ENCODE measurements around the gene FUT7. TPM values are rescaled to one million over a fixed set of nuclear protein-coding genes. Genes with fewer than 3 reads are reported as not detected.

The FUT7 gene
- total and polyA plus RNA-seq, 9 of the 15 experiments (the other 6 are each of a cell fraction or from before 2014, with no cell fraction given), result not detected

GRCh38 chr9:137037035-137037434, 5.1 kb upstream of the FUT7 start (continued):
- TF ChIP-seq CHD7 (IDR thresholded peaks at IDR 0.05; ENCODE audit: low read depth, low read length) (no peak), EGR1 (conservative IDR thresholded peaks at IDR 0.05) (peak; percentile 77), TCF7 (IDR thresholded peaks at IDR 0.05; ENCODE audit: borderline replicate concordance) (no peak), ZNF395 (CRISPR knock-in tag; IDR thresholded peaks at IDR 0.05) (no peak), SNRNP70 (optimal IDR thresholded peaks at IDR 0.05; ENCODE audit: low read depth, low read length) (no peak), HNRNPH1 (optimal IDR thresholded peaks at IDR 0.05; ENCODE audit: low read depth, low read length) (no peak), EHMT2 (IDR thresholded peaks at IDR 0.05) (no peak), CBFA2T3 (IDR thresholded peaks at IDR 0.05) (no peak), SREBF2 (CRISPR knock-in tag; IDR thresholded peaks at IDR 0.05) (no peak), NFIC (IDR thresholded peaks at IDR 0.05) (peak; percentile 15; the same call in 1 of the 2 replicates)
